Smooth muscle cell (in vitro differentiated cells): Measurements from ENCODE around the gene ARHGEF11. TPM values are rescaled to one million over a fixed set of nuclear protein-coding genes. Genes with fewer than 3 reads are reported as not detected.

ENCODE experiments used
- DNase-seq: peaks from one replicate; lab custom pipeline; 2025; ENCODE audit not compliant: unreplicated experiment; lab: John Stamatoyannopoulos, UW
- H2AFZ ChIP-seq: fragments of 200-600 bp; sonication (generic); 2 replicates; pipeline ENCODE4 v1.6.0; 2016; ENCODE audit warnings: antibody characterized with exemption, low read depth, mild to moderate bottlenecking
- H3F3A ChIP-seq: fragments of 200-600 bp; sonication (generic); 2 replicates; pipeline ENCODE4 v1.6.0; 2017; ENCODE audit warnings: antibody characterized with exemption, low read depth
- H3K27ac ChIP-seq: fragments of 200-600 bp; sonication (generic); 2 replicates; pipeline ENCODE4 v1.5.1; 2016; ENCODE audit warnings: low read depth, mild to moderate bottlenecking
- H3K27me3 ChIP-seq: fragments of 200-600 bp; sonication (generic); 2 replicates; pipeline ENCODE4 v1.6.1; 2016; ENCODE audit warnings: low read depth, mild to moderate bottlenecking
- H3K36me3 ChIP-seq: fragments of 200-600 bp; sonication (generic); 2 replicates; pipeline ENCODE4 v1.5.1; 2016; ENCODE audit warnings: low read depth
- H3K4me1 ChIP-seq: fragments of 200-600 bp; sonication (generic); 2 replicates; pipeline ENCODE4 v1.5.1; 2016; ENCODE audit warnings: low read depth
- H3K4me2 ChIP-seq: fragments of 200-600 bp; sonication (generic); 2 replicates; pipeline ENCODE4 v1.6.0; 2016; ENCODE audit warnings: mild to moderate bottlenecking
- H3K4me3 ChIP-seq: fragments of 200-600 bp; sonication (generic); 2 replicates; pipeline ENCODE4 v1.5.1; 2016; ENCODE audit warnings: mild to moderate bottlenecking
- H3K79me2 ChIP-seq: fragments of 200-600 bp; sonication (generic); 2 replicates; pipeline ENCODE4 v1.6.0; 2016; ENCODE audit warnings: low read depth, mild to moderate bottlenecking
- H3K9ac ChIP-seq: fragments of 200-600 bp; sonication (generic); 2 replicates; pipeline ENCODE4 v1.6.0; 2016; ENCODE audit warnings: low read depth
- H3K9me3 ChIP-seq: fragments of 200-600 bp; sonication (generic); replicated peaks from 2 replicates; pipeline ENCODE4 v1.5.1; 2016; ENCODE audit warnings: low read depth
- H4K20me1 ChIP-seq: fragments of 200-600 bp; sonication (generic); 2 replicates; pipeline ENCODE4 v1.6.0; 2016; ENCODE audit warnings: low read depth
- CTCF ChIP-seq: fragments of 200-600 bp; sonication (generic); IDR thresholded peaks from 2 replicates; pipeline ENCODE4 v1.5.1; 2017; ENCODE audit warnings: borderline replicate concordance, mild to moderate bottlenecking, antibody characterized with exemption; ENCODE audit not compliant: insufficient read depth, poor library complexity, severe bottlenecking
- WGBS: methylation state at CpG from one replicate; pipeline ENCODE4 v1.1.7; 2016; ENCODE audit warnings: low lambda C conversion rate; 5-methylcytosine and 5-hydroxymethylcytosine counted together
- polyA plus RNA-seq: library from polyadenylated mRNA; unstranded; fragments of >200 nt; fragmentation: Nextera tagmentation; extraction: Ambion mirVana; gene quantifications from 2 replicates; pipeline ENCODE4 v1.2.1, GENCODE V29; 2016
- total RNA-seq: library from RNA; depleted of rRNA; stranded (reverse); fragments of >200 nt; gene quantifications from 2 replicates; pipeline ENCODE4 v1.2.3, GENCODE V29; 2014

Gene ARHGEF11
- total and polyA plus RNA-seq, 2 experiments from 2014 or later = 15.1 to 20.1 TPM

GRCh38 chr1:156930483-156930882, 115.1 kb downstream of the ARHGEF11 start:
- no peaks in the 10 kb centered on the region for H3K4me1 ChIP-seq
- H3K27ac ChIP-seq = no peak overlapping the region
- no peaks in the 10 kb centered on the region for H3K36me3 ChIP-seq
- H2AFZ ChIP-seq = no peak overlapping the region
- H3K4me3 ChIP-seq = no peak overlapping the region
- no peak overlapping the region for H3K9ac ChIP-seq
- H3K4me2 ChIP-seq = no peak overlapping the region
- H3K9me3 ChIP-seq = no peaks in the 10 kb centered on the region
- no peak for DNase-seq
- no peak for TF ChIP-seq CTCF
- peaks cover 14% of the 10 kb centered on the region for H4K20me1 ChIP-seq
- H3F3A ChIP-seq = no peaks in the 10 kb centered on the region
- H3K79me2 ChIP-seq = no peaks in the 10 kb centered on the region
- H3K27me3 ChIP-seq = peaks cover 55% of the 10 kb centered on the region
- 75% methylated on average over 4 of the region's 4 CpGs for WGBS

- H3K27ac ChIP-seq = no peak overlapping the region
- no peaks in the 10 kb centered on the region for H3K4me1 ChIP-seq
- H4K20me1 ChIP-seq = peaks cover 21% of the 10 kb centered on the region
- whole genome bisulfite sequencing = 83% methylated on average over 6 of the region's 6 CpGs
- H3K4me3 ChIP-seq = no peak overlapping the region
- no peak for TF ChIP-seq CTCF
- no peaks in the 10 kb centered on the region for H3K9me3 ChIP-seq
- H3K27me3 ChIP-seq = peaks cover 62% of the 10 kb centered on the region
- no peaks in the 10 kb centered on the region for H3K79me2 ChIP-seq
- no peaks in the 10 kb centered on the region for H3K36me3 ChIP-seq
- H3F3A ChIP-seq = peaks cover 4% of the 10 kb centered on the region
- no peak overlapping the region for H2AFZ ChIP-seq
- DNase-seq = no peak
- H3K4me2 ChIP-seq = no peak overlapping the region
- no peak overlapping the region for H3K9ac ChIP-seq
Measured at GRCh38 chr1:156929596-156930238, 115.8 kb downstream of the ARHGEF11 start.

- Histone ChIP-seq H2AFZ (no peak overlapping the region), H3K4me3 (no peak overlapping the region), H3K79me2 (no peaks in the 10 kb centered on the region), H3K27ac (no peak overlapping the region), H3K36me3 (no peaks in the 10 kb centered on the region), H3K27me3 (peaks cover 78% of the 10 kb centered on the region), H3K4me1 (peaks cover 11% of the 10 kb centered on the region), H3K9ac (no peak overlapping the region), H3F3A (peaks cover 4% of the 10 kb centered on the region), H3K9me3 (no peaks in the 10 kb centered on the region), H3K4me2 (peak overlapping the region; percentile 83), H4K20me1 (peaks cover 21% of the 10 kb centered on the region)
- no peak for TF ChIP-seq CTCF
- no peak for DNase-seq
- 22% methylated on average over 4 of the region's 4 CpGs for WGBS
Measured at GRCh38 chr1:156928043-156928602, 117.4 kb downstream of the ARHGEF11 start.
